Stomach (tissue), 4 donors: Measurements from ENCODE around the gene SEMA4G.

Experiments used
- EP300 ChIP-seq: sonication (generic); formaldehyde crosslinking; IDR thresholded peaks from one replicate; pipeline ENCODE4 v1.6.1; 2017; ENCODE audit warnings: antibody characterized with exemption
- POLR2A ChIP-seq, 4 donors: fragments of 450-650 bp; IDR thresholded peaks; one replicate each; pipeline ENCODE4 v1.6.1; 2016; ENCODE audit warnings: antibody characterized with exemption in 4 of 4, control low read depth in 2 of 4, mild to moderate bottlenecking in 1 of 4, moderate library complexity in 1 of 4
- POLR2AphosphoS5 ChIP-seq, 3 donors: sonication (generic); formaldehyde crosslinking; IDR thresholded peaks; one replicate each; pipeline ENCODE4 v1.6.1; 2016; ENCODE audit warnings: antibody characterized with exemption in 3 of 3
- TF ChIP-seq, protein P1 (sequence below), 7 experiments: fragments of 450-650 bp in 4 of 7; fragments of 200-600 bp in 3 of 7; sonication (generic) in 3 of 7; IDR thresholded peaks; one replicate each; pipeline ENCODE4 v1.5.1; 2016 to 2019; ENCODE audit warnings: antibody characterized with exemption in 7 of 7, control low read depth in 2 of 7, mild to moderate bottlenecking in 1 of 7

- TF ChIP-seq, protein P1, sequence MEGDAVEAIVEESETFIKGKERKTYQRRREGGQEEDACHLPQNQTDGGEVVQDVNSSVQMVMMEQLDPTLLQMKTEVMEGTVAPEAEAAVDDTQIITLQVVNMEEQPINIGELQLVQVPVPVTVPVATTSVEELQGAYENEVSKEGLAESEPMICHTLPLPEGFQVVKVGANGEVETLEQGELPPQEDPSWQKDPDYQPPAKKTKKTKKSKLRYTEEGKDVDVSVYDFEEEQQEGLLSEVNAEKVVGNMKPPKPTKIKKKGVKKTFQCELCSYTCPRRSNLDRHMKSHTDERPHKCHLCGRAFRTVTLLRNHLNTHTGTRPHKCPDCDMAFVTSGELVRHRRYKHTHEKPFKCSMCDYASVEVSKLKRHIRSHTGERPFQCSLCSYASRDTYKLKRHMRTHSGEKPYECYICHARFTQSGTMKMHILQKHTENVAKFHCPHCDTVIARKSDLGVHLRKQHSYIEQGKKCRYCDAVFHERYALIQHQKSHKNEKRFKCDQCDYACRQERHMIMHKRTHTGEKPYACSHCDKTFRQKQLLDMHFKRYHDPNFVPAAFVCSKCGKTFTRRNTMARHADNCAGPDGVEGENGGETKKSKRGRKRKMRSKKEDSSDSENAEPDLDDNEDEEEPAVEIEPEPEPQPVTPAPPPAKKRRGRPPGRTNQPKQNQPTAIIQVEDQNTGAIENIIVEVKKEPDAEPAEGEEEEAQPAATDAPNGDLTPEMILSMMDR (IDR thresholded peaks at IDR 0.05), result no peak
- TF ChIP-seq POLR2AphosphoS5 (IDR thresholded peaks at IDR 0.05), result no peak
- TF ChIP-seq POLR2A (IDR thresholded peaks at IDR 0.05), result no peak
- no peak for TF ChIP-seq EP300
Observed at GRCh38 chr10:100923580-100923979, 45.7 kb upstream of the SEMA4G start.
